HG03135 (cell line): ENCODE measurements around the gene KRT6A.

Experiments
- ATAC-seq: cut with Tn5 transposase; IDR thresholded peaks from one replicate; pipeline ENCODE4 v1.9.1; 2021; ENCODE audit warnings: mild to moderate bottlenecking, moderate library complexity; ENCODE audit not compliant: unreplicated experiment

The KRT6A gene

DNA sequence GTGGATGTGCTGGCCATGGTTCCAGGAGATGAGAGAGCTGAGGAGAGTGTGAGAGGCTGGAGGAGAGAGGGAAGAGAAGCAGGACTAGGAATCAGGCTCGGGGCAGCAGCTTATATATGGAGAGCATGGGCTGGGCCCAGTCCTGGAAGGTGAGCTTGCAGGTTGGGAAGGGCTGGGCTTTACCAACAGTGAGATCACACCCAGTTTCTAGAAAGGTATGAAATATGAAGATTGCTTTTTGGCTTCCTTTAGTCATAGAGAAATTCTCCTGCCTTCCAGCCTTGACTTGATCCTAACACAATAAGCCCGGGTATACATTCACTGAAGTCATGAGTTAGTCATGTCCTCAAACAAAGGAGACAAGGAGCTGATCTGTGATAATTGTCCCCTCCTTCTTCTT, at the start of gene KRT6A:
TSS of gene KRT6A (minus strand) at position 86 of the 400 bp plus-strand sequence. CDS start at position 17, 69 bp downstream.
- ATAC-seq = no peak

DNA sequence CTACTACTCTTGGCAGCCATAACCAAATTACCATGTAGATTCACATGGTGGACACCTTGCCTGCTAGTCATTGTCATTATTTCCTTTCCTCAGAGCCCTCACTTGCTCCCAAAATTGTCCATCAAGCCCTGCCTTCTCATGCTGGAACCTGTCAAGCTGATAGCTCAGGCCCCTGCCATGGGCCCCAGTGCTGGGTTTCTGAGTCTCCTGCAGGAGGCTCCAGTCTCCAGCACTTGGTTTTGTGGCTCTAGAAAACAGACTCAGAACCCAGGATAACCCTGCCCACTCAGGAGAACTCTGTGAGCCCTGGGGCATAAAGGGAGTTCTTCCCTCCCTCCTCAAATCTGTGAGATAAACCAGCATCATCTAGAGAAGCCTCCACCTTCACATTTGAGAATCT, 49.1 kb upstream of the KRT6A start:
- ATAC-seq = no peak

DNA sequence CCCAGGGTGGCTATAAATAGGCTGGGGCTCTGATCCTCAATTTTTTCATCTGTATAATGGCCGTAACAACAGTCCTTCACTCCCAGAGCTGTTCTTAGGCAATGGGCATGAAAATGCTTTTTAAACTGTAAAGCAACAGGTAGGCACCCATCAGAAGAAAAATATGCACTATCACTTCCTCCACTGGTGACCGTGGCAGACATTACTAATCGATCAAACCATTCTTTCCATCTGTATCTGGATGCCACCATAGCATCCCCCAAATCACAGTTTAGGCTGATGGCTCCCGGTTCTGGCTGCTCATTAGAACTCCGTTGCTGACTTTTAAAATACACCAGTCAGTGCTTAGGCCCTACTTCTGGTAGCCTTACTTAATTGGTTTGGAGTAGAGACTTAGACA, 48.7 kb upstream of the KRT6A start:
- no peak for ATAC-seq

DNA sequence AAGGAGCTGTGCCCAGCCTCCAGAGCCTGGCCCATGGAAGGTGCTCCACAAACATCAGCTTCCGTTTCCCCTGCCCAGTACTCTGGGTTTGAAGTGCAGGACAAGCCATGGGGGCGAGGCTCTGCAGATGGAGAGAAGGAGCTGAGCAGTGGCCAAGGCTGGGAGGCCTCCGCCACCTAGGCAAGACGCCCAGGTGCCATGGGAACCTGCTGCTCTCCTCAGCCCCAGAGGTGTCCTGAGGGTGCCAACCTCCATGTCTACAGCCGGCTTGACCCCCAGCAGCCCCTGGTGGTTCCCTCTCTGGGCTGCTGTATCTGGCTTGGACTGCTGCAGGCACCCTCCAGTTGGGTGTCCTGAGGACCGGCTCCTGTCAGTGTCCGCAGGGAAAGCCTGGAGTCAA, 47.5 kb upstream of the KRT6A start:
- ATAC-seq = no peak

DNA sequence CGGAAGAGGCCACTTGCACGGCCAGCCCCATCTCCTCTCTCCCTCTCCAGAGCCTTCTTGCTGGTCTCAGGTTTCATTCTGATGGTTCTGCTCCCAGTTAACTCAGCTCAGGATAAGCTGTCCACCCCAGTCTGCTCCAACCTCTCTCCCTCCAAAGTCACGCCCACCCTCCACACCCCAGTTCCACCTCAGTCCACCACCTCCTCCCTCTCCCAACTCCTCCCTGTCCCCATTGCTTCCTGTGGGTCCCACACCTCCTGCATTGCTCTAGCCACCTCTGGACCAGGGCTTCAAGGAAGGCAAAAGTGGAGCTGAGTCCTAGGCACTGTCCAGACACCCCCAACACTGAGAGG, 46.7 kb upstream of the KRT6A start:
- no peak for ATAC-seq

DNA sequence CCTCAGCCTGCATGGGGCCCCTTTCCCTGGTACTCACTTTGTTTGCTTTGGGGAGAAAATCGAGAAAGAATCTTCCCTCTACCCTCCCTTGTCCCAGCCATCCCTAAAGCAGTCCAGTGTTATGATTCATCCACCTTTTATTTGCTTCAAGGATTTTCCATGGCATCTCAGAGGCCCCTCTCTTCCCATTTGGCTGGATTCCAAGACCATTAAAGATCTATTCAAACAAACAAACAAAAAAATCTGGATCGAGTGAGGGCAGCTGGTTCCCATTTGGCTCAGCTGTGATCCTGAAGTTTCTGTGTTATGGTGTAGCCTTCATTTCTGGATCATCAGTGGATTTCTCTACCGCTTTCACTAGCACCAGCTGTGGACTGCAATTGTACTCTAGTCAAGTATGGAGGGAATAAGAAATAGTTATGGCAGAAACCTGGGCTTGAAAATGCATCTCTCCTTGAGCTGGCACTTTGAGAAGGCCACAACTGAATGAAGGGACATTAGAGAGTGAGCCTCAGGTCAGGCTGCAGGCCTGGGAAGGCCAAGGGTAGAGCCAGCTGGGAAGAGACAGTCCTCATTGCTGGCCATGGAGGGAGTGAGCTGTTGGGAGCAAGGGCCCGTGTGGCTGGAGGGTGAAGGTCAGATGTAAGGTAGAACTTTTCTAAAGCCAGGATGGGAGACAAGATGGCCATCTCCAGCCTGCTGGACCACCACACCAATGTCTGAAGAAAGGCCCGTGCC, 46.2 kb upstream of the KRT6A start:
- ATAC-seq = no peak

DNA sequence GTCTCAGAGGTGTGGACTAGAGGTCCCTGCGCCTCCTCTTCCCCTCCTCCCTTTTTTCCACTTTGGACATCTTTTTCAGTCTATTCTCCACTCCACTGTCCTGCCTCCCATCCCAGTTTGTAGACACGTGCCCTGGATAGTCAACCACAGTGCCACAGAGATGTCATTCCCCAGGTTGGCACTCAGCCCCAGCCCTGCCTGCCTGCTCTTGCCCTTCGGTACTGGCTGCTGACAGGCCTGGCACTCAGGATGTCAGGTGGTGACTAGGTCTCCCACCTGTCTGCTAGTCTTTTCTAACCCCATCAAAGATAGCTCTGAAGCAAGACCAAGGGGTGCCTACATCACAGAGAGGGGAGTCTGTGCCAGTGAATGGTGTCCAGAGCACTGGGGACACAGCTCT, 44.0 kb upstream of the KRT6A start:
- ATAC-seq = no peak

DNA sequence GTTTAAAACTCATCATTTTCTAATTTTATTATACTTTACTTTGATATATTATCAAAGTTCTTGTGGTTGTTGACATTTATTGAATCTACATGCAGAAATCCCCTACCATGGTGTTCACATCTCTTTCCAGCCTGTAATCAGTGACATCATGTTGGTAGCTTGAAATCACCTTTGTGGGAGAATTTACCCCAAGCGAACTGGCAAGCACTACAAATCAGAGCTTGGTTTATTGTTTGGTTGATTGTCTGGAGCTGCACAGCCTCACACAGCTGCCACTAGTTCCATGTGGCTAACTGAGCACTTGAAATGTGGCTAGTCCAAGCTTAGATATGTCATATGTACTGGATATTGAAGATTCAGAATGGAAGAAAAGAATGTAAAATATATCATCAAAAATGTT, 42.5 kb upstream of the KRT6A start:
- ATAC-seq = no peak

DNA sequence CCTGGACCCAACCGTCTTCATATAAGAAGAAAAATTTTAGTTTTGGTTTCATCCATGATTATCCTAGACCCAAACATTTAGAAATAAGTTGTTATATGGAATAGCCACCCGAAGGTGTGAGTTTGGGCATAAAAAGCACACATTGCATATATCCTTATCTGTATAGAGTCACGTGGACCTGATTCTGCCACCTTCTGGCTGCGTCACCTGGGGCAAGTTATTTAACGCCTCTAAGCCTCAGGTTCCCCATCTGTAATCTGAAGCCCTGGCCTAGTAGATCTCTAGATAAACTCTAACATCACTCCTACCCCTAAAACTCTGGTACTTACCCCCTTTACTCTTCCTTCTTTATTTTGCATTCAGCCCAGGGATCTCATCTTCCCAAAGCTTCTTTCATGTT, 41.4 kb upstream of the KRT6A start:
- ATAC-seq = no peak

DNA sequence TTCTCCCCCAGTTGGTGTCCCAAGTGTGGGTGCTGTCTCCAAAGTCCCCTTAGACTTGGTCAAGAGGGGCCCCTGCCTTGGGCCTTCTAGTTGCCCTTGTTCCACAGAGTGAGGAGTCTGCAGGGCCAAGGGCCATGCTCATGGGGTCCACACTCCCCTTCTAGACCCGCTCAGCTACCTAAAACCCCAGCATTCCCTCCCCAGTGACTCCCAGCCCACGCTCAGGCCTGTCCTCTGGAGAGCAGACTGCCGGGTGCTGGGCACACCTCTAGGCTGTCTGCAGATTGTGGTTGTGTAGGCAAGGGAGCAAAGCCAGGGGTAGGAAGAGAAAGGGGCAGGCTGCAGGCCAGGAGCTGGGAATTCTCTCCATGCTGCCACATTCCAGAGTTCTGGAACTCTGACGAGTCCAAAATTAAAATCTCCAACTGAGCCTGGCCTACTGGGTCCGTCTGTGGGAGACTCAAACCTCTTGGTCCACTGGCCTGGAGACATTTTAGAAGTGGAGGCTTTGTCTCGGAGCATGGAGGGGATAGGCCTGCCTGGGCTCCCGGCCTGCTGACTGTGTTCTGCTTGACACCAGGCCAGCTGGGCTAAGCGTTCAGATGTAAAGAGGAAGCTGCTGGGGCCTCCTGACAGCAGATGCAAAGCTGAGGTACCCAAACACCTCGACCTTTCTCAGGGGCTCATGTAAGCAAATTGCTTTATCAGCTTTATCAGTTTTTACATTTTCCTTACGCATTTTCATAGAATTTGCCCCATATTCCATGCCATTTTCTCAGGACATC, 40.8 kb upstream of the KRT6A start:
- ATAC-seq = no peak

DNA sequence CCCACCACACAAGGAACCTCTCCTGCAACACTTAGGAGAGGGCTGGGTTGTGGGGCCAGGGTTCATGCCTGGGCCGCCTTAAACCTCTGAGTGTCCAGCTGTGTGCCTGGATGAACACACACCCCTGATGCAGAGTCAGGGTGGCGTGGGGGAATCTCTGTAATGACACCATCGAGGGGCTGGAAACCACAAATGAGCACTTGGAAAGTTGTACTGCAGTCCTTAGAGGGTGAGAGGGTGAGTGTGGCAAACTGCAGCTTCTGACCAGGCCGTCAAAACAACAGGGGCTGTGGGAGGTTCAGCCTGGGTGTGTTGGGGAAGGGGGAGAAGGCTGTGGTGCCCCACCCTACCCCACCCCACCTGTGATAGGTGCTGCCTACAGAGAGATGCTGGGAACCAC, 39.6 kb upstream of the KRT6A start:
- ATAC-seq = no peak

DNA sequence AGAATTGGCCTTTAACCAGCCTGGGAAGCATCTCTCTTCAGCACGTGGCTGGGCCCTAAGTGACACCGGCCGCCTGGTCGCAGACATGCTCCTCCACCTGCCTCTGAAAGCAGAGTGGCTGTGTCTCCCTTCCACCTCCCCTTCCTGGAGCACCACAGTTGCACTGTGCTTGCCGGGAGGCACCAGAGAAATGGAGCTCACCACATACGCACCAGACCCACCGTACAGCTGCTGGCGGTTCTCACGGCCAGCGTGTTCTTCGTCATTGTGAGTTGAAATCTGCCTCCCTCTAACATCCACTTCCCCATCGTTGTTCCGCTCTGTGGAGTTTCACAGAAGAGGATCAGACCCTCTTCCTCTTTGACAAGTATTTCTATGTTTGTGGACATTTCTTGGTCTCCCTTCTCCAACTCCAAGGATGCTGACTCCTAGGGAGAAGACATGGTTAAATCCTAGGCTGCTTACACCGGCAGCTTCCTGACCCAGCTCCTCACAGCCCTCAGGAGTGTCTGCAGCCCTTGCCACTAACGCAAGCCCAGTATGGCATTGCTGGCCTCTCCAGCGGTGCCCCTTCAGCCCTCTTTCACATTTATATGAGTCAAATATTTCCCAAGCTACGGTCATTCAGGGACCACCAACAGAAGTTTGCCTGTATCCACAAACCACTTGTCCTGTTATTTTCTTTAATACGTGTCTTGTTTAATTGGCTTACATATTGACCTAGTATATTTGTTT, 38.7 kb upstream of the KRT6A start:
- ATAC-seq = no peak

DNA sequence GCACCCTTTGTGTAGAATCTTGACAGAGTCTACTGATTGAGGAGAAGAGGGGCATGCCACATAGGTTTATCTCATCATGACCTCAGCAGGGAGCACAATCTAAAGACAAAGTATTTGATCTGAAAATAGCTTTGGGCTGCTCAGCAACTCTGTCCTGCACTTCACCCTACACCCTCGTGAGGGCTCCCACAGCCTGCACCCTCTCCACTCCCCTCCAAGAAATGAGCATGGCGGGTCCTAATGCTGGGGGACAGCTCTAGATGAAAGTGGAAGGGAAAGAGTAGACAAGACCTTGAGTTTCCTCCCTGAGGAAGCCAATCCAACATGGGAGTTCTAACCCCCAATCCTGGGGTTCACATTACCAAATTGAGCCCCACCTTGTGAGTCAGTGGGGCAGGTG, 37.8 kb upstream of the KRT6A start:
- no peak for ATAC-seq

DNA sequence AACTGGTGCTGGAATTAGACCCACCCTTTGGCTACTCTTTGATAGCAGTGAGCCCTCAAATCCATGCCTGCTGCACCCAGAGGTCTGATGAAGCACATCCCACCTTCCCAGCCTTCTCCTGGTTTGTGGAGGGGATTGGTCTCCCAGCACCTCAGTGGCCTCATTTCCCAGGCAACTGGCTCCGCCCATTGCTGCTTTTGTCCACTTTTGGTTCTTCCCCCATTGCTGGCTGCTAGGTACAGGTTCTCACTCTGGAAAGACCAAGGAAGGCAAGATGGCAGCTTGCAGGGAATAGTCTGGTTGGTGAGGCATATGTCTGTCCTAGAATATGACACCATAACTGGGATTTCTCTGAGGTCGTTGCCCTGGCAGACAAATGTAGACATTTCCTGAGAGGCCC, 37.3 kb upstream of the KRT6A start:
- ATAC-seq = no peak

DNA sequence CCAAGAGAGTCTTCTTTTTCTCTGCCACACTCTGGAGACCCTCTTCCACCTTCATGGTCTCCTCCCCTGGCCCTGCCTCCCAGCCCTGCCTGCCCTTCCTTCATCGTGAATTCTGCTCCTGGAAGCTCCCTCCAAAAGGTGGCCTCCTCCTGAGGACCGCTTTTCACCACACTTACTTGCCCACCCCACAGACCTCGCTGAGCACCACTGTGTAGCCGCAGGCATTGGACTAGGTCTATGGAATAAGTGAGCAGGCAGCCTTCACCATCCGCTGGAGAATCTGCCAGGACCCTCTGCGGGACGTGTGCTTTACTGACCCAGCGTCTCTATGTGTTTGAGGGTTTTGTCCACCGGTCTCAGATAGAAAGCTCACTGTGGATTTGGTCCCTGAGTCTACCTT, 36.8 kb upstream of the KRT6A start:
- ATAC-seq = no peak

DNA sequence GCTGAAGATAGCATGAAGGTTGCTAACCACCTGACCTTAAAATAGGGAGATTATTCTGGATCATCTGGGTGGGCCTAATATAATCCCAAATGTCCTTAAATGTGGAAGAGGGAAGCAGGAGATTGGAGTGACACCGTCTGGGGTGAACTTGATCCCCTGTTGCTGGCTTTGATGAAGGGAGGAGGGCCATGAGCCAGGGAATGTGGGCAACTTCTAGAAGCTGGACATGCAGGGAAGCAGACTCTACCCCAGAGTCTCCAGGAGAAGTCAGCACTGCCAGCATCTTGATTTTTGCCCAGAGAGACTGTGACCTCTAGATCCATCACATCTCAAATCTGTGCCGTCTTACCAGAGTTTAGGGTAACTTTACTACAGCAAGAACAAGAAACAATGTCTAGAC, 36.4 kb upstream of the KRT6A start:
- no peak for ATAC-seq

DNA sequence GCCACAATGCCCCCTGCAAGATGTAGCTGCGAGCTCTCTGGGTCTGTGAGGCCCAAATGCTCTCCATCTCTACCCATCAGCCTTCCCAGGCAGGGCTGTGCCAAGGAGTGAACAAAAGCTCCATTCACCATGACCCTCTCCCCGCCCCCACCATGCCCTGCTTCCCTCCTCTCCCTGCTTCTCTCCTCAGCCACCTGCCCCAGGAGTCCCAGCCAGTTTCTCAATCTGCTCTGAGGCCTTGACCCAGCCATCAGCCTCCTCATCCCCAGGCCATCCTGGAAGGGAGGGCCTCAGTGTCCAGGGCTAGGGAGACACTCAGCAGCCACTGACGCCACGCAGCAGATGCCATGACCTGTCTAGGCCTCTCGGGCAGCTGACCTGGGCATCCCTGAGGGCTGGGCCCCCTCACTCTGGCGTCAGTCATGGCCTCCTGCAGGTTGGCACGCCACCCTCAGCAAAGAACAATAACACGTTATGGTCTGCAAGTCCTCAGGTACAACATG, 35.6 kb upstream of the KRT6A start:
- ATAC-seq = no peak

DNA sequence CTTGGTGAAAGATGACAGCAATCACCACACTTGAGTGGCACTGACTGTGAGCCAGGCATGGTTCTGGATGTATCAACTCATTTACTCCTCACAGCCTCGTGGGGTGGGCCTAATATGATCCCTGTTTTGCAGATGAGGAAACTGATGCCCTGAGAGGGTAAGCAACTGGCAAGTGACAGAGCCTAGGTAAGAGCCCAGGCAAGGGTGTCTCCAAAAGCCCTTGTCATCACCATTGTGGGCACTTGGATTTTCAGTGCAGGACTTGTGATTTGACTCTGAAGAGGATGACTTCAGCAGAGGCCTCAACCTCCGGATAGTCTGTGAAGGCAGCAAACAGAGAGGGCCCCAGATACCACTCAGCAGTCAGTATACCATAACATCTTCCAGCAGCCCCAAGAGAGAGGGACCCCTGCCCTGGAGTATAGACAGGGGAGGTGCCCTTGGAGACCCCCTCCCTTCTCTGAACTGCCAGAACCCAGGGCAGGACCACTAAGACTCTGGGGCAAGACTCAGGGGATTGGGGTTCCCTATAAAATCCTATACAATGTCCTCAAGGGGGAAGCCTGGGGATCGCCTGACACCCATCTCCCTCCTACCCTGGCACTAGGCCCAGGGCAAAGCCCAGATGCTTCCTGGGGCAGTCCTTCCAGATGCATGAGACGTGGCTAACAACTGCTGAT, 34.2 kb upstream of the KRT6A start:
- no peak for ATAC-seq

DNA sequence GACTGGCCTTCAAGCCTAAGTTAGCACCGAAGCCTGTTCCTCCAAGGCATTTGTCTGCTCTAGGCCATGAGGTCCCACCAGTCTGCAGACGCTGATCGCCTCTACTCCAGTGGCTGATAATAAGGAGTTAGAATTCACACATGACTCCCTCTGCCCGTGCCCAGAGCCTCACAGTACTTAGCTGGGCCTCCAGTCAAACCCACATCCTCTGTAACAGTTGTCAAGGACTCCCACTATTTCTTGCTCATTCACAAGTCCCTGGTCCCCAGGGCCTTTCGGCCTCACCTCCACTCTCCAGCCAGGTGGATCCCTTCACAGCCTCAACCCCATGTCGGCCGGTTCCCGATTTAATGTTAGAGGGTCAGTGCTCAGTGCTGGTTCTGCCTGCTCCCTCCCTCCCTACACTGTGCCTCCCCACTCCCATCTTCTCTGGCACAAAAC, 33.5 kb upstream of the KRT6A start:
- ATAC-seq = no peak

DNA sequence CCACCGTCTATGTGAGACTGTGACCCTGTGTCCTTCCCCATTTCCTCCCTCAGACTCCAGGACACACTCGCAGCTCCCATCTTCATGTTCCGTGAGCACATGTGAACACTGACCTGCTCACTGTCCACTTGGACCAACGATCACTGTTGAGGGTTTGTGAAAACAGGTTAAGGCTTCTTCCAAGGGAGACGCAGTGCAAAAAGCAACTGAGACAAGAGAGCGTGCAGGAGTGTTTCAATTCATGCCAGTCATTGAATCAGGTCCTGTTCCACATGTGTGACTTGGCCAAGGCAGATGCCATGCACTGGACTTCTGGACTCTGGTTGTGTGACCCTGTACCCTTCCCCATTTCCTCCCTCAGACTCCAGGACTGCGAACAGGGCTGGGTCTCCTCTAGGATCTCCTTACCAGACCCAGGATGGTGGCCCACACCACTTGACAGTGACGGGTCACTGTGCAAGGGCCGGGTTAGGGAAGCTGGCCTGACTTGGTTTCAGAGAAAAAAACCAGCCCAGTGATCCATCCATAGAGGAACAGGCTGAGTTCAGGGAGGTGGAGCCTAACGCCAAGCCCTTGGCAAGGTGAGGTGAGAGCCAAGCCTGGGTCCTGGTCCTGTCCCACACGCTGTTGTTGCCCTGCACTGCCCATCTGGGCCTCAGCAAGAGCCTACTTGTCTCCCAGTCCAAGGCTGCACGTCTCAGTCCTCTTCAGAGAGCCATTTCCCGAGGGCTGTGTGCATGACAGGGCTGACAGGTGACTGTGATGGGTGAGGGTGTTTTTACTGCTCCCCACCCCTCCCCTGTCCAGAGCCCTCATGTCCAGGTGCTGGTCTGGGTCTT, 32.8 kb upstream of the KRT6A start:
- no peak for ATAC-seq
